ENCODE measurements around the gene AGBL3.
"Not testable (repeated sequence)": the region's sequence is repeated elsewhere in the genome, so short reads cannot be mapped to it uniquely, and the experiment has no call there.

AGBL3 gene

DNA sequence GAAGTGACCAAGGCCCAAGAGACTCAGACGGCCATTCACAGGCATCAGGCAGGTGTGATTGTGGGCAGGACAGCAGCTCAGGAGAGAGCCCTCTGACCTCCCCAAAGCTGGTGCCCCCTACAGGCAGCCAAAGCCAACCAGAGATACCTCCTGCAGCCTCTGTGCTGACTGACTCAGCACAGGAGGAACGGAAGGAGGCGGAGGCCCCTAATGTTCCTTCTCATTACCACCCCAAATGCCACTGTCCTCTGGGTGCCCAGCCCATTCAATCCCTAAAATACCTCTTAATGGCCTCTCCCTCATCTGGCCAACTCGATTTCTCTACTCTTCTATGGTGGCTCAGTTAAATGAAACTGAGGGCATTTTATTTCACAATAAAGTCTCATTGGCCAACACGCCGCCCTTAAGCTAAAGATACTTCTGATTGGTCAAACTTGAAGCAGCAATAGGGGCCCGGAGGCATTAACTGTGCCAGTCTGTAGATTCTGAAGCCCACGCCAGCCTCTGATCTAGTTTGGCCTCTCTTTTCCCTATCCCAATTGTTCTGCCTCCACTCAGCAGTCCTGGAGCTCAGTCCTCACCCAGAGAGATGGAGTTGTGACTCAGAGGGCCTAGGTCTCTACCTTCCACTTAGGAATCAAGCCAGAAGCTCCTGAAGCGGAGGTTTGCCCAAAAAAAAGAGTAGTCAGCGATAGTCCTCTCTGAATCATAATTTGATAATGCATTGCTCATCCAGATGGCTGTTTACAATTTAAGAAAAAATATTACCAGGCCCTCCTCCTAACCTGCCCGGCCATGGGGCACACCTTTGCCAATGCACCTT lies 183.0 kb downstream of the AGBL3 start:
- peak; percentile 60 to 68 for DNase-seq

DNA sequence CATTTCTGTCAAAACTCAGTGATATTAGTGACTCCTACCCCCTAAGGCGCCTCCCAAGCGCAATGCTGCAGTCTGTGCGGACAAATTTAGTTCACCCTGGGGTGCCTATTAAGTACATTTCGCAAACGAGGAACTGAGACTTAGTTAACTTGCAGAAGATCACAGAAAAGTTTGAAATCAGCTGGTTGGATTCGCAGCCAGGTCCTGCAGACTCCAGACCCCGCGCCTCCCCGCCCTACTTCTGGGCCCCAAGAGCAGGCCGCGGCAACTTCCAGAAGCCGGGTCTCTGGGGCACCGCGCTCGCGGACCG lies 183.6 kb downstream of the AGBL3 start:
- DNase-seq = peak; percentile 17 to 24

DNA sequence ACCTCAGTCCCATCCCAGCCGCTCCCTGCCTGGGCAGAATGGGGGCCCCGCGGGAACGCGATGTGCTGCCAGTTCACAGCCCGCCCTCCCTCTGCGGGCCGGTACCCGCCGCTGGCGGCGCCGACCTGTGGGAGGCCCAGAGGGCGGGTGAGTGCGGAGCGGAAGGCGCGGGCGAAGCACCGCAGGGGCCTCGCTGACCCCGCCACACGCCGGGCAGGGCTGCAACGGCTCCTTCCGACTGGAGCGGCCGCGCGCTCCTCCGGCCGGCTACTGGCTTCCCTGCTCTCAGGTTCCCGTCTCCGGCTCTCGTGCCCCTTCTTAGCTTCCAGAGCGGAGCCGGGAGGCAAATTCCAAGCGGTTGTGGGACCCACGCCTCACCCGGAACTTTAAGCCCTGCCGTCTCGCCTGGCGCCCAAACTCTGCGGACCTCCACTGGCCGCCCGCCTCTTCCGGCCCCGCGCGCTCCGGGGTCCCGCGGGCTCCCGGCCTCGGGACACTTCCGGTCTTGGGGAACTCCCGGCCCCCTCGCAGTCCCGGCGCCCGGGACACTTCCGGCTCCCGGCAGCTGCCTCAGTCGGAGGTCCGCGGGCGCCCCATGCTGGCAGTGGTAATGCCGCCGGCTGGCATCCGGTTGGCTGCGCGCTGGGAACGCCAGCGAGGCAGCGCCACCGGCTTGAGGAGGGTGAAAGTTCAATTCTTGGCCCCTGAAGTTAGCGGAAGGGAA lies 184.1 kb downstream of the AGBL3 start, which contains the start of gene CYREN:
TSS of gene CYREN (minus strand) at position 434 of the 724 bp plus-strand sequence. CDS start 1,785 bp downstream, outside the sequence.
- DNase-seq = peak; percentile 85 to 91

DNA sequence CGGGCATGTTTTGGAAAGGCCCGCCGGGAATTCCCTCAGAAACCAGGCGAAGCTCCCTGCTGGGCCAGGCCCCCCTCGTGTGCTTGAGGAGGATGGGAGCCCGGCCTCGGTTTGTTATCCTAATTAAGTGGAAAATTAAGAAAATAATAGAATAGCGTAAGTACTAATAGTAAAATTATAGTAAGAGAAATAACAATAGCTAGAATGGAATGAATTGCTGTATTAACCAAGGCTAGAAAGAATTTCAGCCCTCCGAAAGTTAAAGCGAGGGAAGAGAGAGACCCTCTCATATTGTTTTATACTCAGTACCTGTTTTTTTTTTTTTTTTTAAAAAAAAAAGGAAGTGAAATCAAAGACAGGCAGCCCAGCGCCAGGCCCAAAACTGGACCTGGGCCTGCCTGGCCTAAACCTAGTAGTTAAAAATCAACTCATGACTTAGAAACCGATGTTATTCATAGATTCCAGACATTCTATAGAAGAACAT lies 184.7 kb downstream of the AGBL3 start:
- DNase-seq = not testable (repeated sequence)

DNA sequence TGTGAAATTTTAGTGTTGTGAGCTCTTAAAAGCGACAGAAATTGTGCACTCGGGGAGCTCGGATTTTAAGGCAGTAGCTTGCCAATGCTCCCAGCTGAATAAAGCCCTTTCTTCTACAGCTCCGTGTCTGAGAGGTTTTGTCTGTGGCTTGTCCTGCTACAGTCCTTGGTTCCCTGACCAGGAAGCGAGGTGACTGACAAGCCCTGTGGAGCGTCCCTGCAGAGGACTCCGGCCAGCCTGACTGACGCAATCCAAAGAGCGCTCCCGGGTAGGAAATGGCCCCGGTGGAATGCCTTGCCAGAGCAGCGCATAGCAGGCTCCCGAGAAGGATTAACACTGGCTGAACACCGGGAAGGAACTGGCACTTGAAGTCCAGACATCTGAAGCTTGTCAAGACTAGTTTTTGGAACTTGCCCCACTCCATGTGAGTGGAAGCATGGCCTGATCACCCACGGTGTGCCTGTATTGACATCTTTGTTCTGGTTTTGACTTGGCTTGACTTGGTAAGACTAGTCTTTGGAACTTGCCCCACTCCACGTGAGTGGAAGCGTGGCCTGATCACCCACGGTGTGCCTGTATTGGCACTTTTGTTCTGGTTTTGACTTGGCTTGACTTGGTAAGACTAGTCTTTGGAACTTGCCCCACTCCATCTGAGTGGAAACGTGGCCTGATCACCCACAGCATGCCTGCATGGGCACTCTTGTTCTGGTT lies 185.4 kb downstream of the AGBL3 start:
- DNase-seq = not testable (repeated sequence)

DNA sequence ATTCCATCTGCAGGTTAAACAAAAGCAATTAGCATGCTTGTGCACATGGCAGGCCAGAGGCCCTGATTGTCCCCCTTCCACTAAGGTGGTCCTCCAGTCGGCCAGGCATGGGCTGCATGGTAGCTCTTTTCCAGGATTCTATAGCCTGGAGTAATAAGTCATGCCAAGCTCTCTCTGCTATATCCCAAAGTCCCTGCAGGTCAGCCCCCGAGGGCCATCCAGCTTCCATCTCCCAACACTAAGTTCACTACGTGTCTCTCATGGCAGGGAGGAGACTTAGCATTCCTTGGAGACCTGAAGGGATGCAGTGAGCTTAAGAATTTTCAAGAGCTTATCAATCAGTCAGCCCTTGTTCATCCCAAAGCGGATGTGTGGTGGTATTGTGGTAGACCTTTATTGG lies 187.6 kb downstream of the AGBL3 start:
- not testable (repeated sequence) for DNase-seq

DNA sequence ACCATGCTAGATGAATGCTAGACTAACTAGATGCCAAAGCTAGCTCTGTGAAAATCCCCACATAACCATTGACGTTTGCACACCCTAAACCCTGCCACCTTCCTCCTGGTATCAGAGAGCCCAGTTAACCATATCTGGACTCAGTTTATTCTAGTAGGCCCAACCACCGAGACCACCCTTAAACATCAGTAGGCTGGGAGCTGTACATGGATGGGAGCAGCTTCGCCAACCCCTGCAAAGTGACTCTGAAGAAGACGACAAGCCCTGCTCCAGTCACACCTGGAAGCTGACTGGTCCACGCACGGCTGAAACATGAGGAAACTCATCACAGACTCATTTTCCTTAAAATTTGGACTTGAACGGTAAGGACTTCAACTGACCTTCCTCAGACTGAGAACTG lies 188.6 kb downstream of the AGBL3 start:
- DNase-seq = no peak

DNA sequence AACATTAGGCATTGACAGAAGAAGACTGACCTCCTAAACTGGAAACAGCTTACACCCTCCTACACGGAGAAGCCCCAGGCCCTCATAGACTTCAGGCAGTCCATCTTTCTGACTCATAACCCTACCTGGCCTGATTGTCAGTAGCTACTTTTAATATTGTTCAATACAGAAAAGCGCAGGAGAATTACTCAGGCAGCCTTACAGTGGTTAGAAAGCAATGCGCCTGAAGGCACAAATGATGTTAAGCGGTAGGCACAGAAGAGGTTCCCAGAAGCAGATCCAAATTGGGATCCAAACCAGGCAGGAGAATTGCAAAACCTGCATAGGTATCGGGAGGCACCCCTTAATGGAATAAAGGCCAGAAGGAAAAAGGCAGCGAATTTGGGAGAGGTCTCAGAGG lies 189.6 kb downstream of the AGBL3 start:
- DNase-seq = no peak

DNA sequence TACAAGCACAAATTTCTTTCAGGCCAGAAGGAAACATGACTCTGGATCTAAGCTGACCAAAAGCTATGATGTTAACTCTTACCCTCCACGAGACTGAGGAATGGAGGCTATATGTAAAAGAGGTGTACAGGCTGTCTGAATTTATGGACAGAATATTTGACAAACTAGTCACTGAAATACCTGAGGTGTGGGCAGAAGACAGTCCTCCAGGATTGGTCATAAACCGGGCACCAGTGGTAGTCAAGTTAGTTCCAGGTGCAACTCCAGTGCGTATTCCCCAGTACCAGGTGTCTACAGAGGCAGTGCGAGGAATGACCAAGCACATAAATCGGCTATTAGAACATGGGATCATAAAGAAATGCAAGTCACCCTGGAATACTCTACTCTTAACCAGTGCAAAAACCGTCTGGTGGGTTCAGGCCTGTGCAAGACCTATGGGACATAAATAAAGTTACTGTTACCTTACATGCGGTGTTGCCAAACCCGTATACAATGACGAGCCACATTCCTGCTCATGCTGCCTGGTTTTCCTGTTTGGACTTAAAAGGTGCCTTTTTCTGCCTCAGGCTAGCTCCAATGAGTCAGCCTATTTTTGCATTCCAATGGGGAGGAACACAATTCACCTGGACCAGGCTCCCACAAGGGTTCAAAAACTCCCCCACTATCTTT lies 190.9 kb downstream of the AGBL3 start:
- no peak for DNase-seq

DNA sequence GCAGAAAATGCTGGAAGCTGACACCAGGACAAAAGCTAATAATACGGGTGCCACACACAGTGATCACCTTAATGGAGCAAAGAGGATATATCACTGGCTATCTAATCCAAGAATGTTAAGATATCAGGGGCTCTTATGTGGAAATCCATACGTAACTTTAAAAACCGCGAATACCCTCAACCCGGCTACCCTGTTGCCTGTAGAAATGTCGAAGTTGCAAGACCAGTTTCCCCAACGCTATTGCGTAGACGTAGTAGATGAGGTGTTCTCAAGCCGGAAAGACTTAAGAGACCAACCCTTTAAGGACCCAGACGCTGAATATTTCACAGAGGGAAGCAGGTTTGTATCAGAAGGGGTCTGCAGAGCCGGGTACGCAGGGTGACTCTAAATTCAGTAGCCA lies 192.1 kb downstream of the AGBL3 start:
- no peak for DNase-seq

DNA sequence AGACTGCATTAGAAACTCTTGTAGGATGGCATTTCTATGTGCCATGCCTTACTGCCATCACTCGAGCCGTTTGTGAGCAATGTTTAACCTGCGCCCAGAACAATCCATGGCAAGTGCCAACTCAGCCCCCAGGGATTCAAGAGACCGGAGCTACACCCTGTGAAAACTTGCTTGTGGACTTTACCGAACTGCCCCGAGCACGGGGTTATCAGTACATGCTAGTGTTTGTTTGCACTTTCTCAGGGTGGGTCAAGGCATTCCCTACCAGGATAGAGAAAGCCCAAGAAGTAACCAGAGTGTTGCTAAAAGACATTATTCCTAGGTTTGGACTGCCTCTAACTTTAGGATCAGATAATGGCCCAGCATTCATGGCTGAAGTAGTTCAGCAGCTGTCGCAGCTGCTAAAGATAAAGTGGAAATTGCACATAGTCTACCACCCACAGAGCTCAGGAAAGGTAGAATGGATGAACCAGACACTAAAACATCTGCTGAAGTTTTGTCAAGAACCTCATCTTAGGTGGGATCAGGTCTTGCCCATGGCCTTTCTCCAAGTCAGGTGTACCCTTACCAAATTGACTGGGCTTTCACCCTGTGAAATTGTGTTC lies 193.1 kb downstream of the AGBL3 start:
- DNase-seq = no peak

DNA sequence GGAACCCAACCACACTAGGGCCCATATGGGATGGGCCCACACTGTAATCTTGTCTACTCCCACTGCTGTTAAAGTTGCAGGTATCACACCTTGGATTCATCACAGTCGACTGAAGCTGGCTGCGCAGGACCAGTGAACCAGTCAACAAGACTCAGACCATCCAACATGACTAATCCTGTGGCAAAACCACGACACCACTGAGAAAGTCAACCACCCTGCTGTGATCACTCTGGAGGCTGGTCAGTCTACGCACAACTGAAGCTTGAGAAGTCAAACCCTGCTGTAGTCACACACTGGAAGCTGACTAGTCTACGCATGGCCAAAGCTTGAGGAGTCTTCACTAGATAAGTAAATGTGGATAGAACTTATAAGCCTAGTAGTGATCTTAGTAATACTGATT lies 193.8 kb downstream of the AGBL3 start:
- DNase-seq = no peak

DNA sequence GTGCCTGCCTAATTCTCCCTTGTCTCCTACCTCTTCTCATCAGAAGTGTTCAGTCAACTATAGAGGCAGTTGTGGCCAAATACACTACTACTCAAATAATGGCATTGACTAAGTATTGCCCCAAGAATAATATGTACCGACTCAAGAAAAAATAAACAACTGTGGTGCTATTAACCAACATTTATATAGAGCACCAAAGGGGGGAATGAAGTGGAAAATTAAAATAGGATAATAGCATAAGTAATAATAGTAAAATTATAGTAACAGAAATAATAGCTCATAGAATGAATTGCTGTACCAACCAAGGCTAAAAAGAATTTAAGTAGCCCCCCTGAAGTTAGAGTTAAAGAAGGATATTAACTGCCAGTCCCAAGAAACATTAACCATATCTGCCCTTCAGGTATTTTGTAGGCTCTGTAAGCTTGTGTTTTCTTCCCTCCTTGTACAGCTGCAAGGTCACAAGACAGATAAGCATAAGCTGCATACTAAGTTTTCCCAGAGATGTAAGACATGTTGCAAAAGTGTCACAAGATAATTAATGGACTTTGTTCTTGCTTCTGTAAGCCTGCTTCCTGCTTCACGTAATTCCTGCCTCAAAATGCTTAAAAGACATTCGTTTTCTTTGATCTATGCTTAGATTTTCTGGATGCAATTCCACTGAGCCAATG lies 195.1 kb downstream of the AGBL3 start:
- no peak for DNase-seq

DNA sequence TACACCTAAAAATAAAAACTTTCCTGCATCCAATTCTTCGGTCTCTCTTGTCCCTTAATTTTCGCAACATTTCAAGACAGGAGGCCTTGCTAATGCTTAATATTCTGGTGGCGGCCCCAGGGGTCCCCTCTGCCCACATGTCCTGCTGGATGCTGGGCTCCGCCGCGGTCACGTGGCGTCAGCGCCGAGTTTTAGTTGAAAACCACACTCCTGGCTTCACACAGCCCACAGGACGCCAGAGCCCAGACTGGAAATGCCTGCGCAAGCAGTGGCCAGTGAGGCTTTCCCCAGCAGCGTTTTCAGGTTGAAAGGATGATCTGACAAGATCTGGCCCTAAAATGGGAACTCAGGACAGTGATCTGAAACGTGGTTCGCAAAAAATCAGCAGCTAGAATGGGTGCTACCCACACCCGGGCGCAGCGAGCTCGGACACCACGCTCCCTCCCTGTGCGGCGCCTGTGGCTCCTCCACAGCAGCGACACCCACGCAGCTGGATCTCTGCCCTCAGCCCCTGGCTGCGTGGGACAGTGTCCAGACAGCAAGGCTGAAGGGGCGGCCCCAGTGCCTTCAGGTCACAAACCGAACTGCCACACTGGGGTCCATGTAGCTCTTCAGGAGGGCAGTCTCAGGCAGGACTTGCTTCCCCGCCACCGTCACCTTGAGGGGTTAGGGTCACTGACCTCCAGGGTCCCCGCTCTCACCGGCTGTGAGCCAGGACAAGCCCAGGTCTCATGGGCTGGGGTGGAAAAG lies 195.8 kb downstream of the AGBL3 start:
- DNase-seq = no peak

DNA sequence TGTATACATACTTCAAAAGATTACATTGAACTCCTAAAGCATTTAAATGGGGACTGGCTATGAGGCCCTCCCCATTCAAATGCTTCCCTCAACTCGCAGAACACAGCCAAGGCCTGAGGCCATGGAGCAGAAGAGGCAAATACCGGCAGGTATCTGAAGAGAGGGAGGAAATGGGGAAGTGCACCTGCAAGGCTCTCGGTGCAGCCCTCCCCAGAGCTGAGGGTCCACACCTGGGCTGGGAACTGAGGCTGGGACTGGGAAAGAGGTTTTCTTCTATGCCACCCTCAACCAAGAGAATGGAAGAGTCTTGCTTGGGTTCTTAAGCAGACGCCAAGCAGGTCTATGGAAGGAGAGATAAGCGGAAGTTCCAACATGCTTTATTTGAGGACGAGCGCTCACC lies 197.2 kb downstream of the AGBL3 start:
- DNase-seq = no peak

DNA sequence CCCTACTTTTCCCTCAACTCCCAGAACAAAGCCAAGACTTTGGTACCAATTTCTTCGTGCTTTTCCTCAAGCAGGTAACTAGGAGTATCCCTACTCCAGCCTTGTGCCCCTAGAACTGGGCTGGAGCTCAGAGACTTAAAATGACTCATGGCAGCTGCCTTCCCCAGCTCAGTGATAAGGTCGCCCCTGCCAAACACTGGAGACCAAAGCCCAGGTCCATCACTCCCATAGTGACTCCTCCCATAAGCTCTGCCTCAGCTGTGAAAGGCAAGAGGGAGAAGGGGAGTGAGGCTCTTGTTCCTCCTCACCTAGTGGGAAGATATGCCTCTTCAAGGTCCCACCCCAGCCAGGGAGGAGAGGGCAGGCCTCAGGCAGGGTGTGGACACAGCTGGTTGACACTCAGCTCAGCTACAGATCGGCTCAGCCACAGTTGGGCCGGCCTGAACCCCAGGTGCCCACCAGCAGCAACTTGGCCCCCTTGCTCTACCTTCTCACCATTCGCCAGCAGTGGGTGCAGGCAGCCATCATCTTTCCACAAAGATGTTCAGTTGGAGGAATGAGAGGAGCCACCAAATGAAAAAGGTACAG lies 198.0 kb downstream of the AGBL3 start:
- no peak for DNase-seq
